Measurements from ENCODE around the gene ACSL4. TPM values are rescaled to one million over a fixed set of nuclear protein-coding genes. Genes with fewer than 3 reads are reported as not detected.
A peak's percentile ranks its signal among the peaks of the same experiment; 100 is the strongest.
"Not testable (repeated sequence)": the region's sequence is repeated elsewhere in the genome, so short reads cannot be mapped to it uniquely, and the experiment has no call there.

The ACSL4 gene
- polyA plus RNA-seq, 1 of the 3 experiments (the other 2 are of a cell fraction) = 18.1 TPM

DNA sequence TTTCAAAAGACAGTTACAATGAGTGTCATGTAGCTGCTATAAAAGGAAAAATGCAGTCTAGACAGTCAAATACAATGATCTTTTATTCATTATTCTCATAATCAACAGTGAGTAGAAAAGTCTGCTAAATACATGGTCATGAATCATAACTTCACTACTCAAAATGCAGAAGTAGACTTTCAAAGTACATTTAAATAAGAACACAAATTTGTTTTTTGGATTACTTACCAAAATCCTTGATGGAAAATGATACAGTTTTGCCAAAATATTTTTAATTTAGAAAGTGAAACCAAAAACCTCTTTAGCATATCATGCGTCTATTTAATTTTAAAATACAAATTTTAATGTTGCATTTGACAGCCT is 4.9 kb downstream of the ACSL4 start:
- H3K4me3 ChIP-seq (ENCODE audit: low read depth in 2 of 2, low read length in 1 of 2) = no peak overlapping the region; a peak in 1 of 4 replicates
- ChIA-PET POLR2A (no interaction called here), CTCF (interaction anchor here (2.8 kb wide), 1 partner anchor 15 kb away, joined by 8 read pairs; no protein-coding TSS in a partner anchor)
- no peak overlapping the region for H2AFZ ChIP-seq (ENCODE audit: low read depth)
- no peaks in the 10 kb centered on the region for H3K9me2 ChIP-seq
- H3K79me2 ChIP-seq (ENCODE audit: insufficient read depth) = peaks cover 94% of the 10 kb centered on the region
- peak overlapping the region; percentile 25 to 50; a peak in 3 of 4 replicates for H3K27ac ChIP-seq (ENCODE audit: low read depth in 2 of 2, low read length in 1 of 2)
- no peaks in the 10 kb centered on the region for H3K9me3 ChIP-seq
- no peaks in the 10 kb centered on the region for H3K36me3 ChIP-seq (replicated peaks in 1 of 2; ENCODE audit: control insufficient read depth in 1 of 2, insufficient read depth in 2 of 2, low read length in 1 of 2)
- H3K4me1 ChIP-seq (ENCODE audit: control insufficient read depth in 1 of 2, insufficient read depth in 2 of 2, low read depth in 1 of 2, low read length in 1 of 2) = no peaks in the 10 kb centered on the region; a peak in 1 of 4 replicates
- H3K9ac ChIP-seq = no peak overlapping the region
- H3F3A ChIP-seq (replicated peaks; ENCODE audit: insufficient read depth) = peaks cover 4% of the 10 kb centered on the region
- 37% methylated on average over 1 of the region's 1 CpG for WGBS (ENCODE audit: low lambda C conversion rate)
- no peaks in the 10 kb centered on the region for H3K27me3 ChIP-seq (ENCODE audit: insufficient read depth)
- no peaks in the 10 kb centered on the region for H4K20me1 ChIP-seq (ENCODE audit: insufficient read depth)
- no peak for DNase-seq
- TF ChIP-seq, protein P1, sequence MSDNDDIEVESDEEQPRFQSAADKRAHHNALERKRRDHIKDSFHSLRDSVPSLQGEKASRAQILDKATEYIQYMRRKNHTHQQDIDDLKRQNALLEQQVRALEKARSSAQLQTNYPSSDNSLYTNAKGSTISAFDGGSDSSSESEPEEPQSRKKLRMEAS (IDR thresholded peaks at IDR 0.05; ENCODE audit: low read depth) = no peak
- TF ChIP-seq RFX5 (IDR thresholded peaks at IDR 0.05; ENCODE audit: low read length) = no peak
- no peak for TF ChIP-seq EP300 (IDR thresholded peaks at IDR 0.05; ENCODE audit: borderline replicate concordance in 1 of 2, low read depth in 1 of 2, low read length in 1 of 2)
- TF ChIP-seq FOXM1 (IDR thresholded peaks at IDR 0.05; ENCODE audit: low read depth) = no peak
- TF ChIP-seq FOXJ3 (CRISPR knock-in tag; IDR thresholded peaks at IDR 0.05) = no peak
- TF ChIP-seq, protein P2, sequence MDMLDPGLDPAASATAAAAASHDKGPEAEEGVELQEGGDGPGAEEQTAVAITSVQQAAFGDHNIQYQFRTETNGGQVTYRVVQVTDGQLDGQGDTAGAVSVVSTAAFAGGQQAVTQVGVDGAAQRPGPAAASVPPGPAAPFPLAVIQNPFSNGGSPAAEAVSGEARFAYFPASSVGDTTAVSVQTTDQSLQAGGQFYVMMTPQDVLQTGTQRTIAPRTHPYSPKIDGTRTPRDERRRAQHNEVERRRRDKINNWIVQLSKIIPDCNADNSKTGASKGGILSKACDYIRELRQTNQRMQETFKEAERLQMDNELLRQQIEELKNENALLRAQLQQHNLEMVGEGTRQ (IDR thresholded peaks at IDR 0.05; ENCODE audit: borderline replicate concordance, low read depth, low read length) = no peak
- TF ChIP-seq, protein P3, sequence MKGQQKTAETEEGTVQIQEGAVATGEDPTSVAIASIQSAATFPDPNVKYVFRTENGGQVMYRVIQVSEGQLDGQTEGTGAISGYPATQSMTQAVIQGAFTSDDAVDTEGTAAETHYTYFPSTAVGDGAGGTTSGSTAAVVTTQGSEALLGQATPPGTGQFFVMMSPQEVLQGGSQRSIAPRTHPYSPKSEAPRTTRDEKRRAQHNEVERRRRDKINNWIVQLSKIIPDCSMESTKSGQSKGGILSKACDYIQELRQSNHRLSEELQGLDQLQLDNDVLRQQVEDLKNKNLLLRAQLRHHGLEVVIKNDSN (IDR thresholded peaks at IDR 0.05; ENCODE audit: borderline replicate concordance, low read depth) = no peak
- no peak for TF ChIP-seq GABPA (IDR thresholded peaks at IDR 0.05; ENCODE audit: low read depth)
- no peak for TF ChIP-seq YY1 (IDR thresholded peaks at IDR 0.05; ENCODE audit: low read depth)
- TF ChIP-seq FOSL2 (IDR thresholded peaks at IDR 0.05; ENCODE audit: borderline replicate concordance, low read depth) = no peak
- no peak for TF ChIP-seq RXRA (IDR thresholded peaks at IDR 0.05; ENCODE audit: borderline replicate concordance, low read depth)
- no peak for TF ChIP-seq NFIC (IDR thresholded peaks at IDR 0.05; ENCODE audit: borderline replicate concordance)
- TF ChIP-seq RCOR1 (IDR thresholded peaks at IDR 0.05; ENCODE audit: low read length) = no peak
- TF ChIP-seq SIN3A (IDR thresholded peaks at IDR 0.05; ENCODE audit: borderline replicate concordance, low read depth, low read length) = no peak
- TF ChIP-seq CHD2 (IDR thresholded peaks at IDR 0.05; ENCODE audit: low read length, partially characterized antibody) = no peak
- TF ChIP-seq, protein P4, sequence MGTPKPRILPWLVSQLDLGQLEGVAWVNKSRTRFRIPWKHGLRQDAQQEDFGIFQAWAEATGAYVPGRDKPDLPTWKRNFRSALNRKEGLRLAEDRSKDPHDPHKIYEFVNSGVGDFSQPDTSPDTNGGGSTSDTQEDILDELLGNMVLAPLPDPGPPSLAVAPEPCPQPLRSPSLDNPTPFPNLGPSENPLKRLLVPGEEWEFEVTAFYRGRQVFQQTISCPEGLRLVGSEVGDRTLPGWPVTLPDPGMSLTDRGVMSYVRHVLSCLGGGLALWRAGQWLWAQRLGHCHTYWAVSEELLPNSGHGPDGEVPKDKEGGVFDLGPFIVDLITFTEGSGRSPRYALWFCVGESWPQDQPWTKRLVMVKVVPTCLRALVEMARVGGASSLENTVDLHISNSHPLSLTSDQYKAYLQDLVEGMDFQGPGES (IDR thresholded peaks at IDR 0.05; ENCODE audit: low read depth, low read length) = no peak
- TF ChIP-seq MEF2A (IDR thresholded peaks at IDR 0.05; ENCODE audit: borderline replicate concordance, low read depth) = no peak
- no peak for TF ChIP-seq JUND (IDR thresholded peaks at IDR 0.05)
- H3K4me2 ChIP-seq = peak overlapping the region; percentile 57

DNA sequence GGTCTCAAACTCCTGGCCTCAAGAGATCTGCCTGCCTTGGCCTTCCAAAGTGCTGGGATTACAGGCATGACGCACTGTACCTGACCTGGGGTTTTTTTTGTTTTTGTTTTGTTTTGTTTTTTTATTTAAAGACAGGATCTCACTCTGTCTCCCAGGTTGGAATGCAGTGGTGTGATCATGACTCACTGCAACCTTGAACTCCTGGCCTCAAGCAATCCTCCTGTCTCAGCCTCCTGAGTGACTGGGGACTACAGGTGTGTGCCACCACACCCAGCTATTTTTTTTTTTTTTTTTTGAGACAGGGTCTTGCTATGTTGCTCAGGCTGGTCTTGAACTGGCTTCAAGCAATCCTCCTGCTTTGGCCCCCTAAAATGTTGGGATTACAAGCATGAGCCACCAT is 8.1 kb downstream of the ACSL4 start:
- H3K4me2 ChIP-seq; H3K4me3 ChIP-seq (ENCODE audit: low read depth in 2 of 2, low read length in 1 of 2); H3K9me3 ChIP-seq; H3K36me3 ChIP-seq (replicated peaks in 1 of 2; ENCODE audit: control insufficient read depth in 1 of 2, insufficient read depth in 2 of 2, low read length in 1 of 2); H3K9me2 ChIP-seq; POLR2A ChIA-PET; H3K27me3 ChIP-seq (ENCODE audit: insufficient read depth); H3F3A ChIP-seq (replicated peaks; ENCODE audit: insufficient read depth); H4K20me1 ChIP-seq (ENCODE audit: insufficient read depth); H3K4me1 ChIP-seq (ENCODE audit: control insufficient read depth in 1 of 2, insufficient read depth in 2 of 2, low read depth in 1 of 2, low read length in 1 of 2); DNase-seq; H2AFZ ChIP-seq (ENCODE audit: low read depth); H3K27ac ChIP-seq (ENCODE audit: low read depth in 2 of 2, low read length in 1 of 2); H3K9ac ChIP-seq: not testable (repeated sequence)
- peaks cover 96% of the 10 kb centered on the region for H3K79me2 ChIP-seq (ENCODE audit: insufficient read depth)
- CTCF ChIA-PET = interaction anchor here (0.6 to 1.9 kb wide), 3 partner anchors 10 to 1390 kb away, joined by 3 to 6 read pairs (median 3); no protein-coding TSS in a partner anchor
- 71% methylated on average over 1 of the region's 1 CpG for WGBS (ENCODE audit: low lambda C conversion rate)

Measured in SK-N-SH (cell line).